Esophagus muscularis mucosa (tissue), 3 donors: Measurements from ENCODE around the gene UPP2.

ENCODE experiments used
- POLR2A ChIP-seq: fragments of 450-650 bp; IDR thresholded peaks from one replicate; pipeline ENCODE4 v1.6.1; 2017; ENCODE audit warnings: antibody characterized with exemption, moderate library complexity, mild to moderate bottlenecking, low read depth
- TF ChIP-seq, protein P1 (sequence below), 3 experiments: fragments of 200-600 bp in 2 of 3; fragments of 450-650 bp in 1 of 3; sonication (generic) in 2 of 3; IDR thresholded peaks; one replicate each; pipeline ENCODE4 v1.5.1; 2017 to 2019; ENCODE audit warnings: antibody characterized with exemption in 3 of 3, mild to moderate bottlenecking in 2 of 3, moderate library complexity in 1 of 3

DNA sequence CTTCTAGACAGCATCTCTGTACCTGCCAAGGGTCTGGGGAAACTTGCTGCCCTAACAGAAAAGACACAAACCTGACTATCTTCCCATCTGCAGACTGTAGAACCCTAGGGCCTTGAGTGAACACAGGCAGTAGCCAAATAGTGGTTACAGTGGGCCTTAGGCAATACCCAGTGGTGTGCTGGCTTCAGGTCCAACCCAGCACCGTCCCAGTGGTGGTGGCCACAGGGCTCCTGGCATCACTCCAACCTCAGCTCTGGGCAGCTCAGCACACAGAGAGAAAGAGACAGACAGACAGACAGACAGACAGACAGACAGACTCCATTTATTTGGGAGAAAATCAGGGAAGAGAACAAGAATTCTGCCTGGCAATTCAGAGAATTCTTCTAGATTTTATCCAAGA, 29.3 kb upstream of the UPP2 start:
- TF ChIP-seq, protein P1, sequence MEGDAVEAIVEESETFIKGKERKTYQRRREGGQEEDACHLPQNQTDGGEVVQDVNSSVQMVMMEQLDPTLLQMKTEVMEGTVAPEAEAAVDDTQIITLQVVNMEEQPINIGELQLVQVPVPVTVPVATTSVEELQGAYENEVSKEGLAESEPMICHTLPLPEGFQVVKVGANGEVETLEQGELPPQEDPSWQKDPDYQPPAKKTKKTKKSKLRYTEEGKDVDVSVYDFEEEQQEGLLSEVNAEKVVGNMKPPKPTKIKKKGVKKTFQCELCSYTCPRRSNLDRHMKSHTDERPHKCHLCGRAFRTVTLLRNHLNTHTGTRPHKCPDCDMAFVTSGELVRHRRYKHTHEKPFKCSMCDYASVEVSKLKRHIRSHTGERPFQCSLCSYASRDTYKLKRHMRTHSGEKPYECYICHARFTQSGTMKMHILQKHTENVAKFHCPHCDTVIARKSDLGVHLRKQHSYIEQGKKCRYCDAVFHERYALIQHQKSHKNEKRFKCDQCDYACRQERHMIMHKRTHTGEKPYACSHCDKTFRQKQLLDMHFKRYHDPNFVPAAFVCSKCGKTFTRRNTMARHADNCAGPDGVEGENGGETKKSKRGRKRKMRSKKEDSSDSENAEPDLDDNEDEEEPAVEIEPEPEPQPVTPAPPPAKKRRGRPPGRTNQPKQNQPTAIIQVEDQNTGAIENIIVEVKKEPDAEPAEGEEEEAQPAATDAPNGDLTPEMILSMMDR (IDR thresholded peaks at IDR 0.05), result no peak
- TF ChIP-seq POLR2A, result no peak
